ENCODE results near the gene DENND6B. TPM values are rescaled to one million over a fixed set of nuclear protein-coding genes. Genes with fewer than 3 reads are reported as not detected.

DENND6B gene
- total and polyA plus RNA-seq, 3 experiments from 2014 or later, result 0.67 to 4.3 (median 3.9) TPM

DNA sequence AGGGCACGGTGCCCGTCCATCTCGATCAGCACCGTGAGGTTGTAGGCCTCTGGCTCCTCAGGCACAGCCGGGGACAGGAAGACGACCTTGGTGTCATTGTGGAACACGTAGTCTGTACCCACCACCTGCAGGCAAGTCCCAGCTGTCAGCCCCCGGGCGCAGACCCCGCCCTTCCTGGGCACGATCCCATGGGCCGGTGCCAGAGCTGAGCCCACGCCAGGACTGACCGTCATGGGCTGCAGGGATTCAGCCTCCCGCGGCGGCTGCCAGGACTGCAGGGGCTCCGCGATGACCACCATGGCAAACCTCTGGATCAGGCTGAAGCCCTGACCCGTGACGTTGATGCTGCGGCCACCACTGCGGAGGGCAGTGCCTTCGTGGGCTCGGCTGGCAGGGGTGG is 44.9 kb downstream of the DENND6B start:
- DNase-seq, result no peak
- H3K9me3 ChIP-seq (ENCODE audit: low read length), result no peaks in the 10 kb centered on the region
- no peaks in the 10 kb centered on the region for H3K36me3 Mint-ChIP-seq
- POLR2A ChIA-PET, result no interaction called here
- CTCF ChIA-PET, result no interaction called here
- H3K27me3 ChIP-seq (ENCODE audit: insufficient read depth, low read length, poor library complexity, severe bottlenecking), result no peaks in the 10 kb centered on the region
- no peak overlapping the region for H3K27ac Mint-ChIP-seq
- H3K27ac ChIP-seq (ENCODE audit: low read depth, low read length), result no peak overlapping the region
- no peaks in the 10 kb centered on the region for H3K9me3 Mint-ChIP-seq
- H3K4me1 Mint-ChIP-seq, result no peaks in the 10 kb centered on the region
- no peak overlapping the region for H3K4me3 ChIP-seq (ENCODE audit: low read length)
- H3K4me1 ChIP-seq (ENCODE audit: insufficient read depth, low read length), result no peaks in the 10 kb centered on the region
- no peak overlapping the region for H3K4me3 Mint-ChIP-seq
- H3K36me3 ChIP-seq (ENCODE audit: insufficient read depth, low read length), result no peaks in the 10 kb centered on the region
- no peaks in the 10 kb centered on the region for H3K27me3 Mint-ChIP-seq

DNA sequence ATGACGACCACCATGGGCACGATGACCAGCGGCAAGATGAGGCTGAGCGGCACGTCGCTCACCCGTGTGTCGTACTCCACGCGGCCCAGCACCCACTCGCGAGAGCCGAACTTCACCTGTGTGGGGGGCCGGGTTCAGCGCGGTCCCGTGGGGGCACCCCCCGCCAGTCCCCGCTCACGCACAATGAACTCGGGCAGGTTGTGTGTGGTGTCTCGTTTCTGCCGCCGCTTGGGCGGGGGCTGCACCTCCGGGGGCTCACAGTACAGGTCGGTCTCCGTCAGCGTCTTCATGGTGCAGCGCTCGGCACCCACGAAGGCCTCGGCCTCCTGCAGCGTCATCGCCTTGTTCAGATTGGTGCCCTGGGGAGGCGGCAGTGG is 45.4 kb downstream of the DENND6B start:
- CTCF ChIA-PET, result no interaction called here
- no peaks in the 10 kb centered on the region for H3K27me3 ChIP-seq (ENCODE audit: insufficient read depth, low read length, poor library complexity, severe bottlenecking)
- H3K4me3 Mint-ChIP-seq, result no peak overlapping the region
- DNase-seq, result no peak
- no peaks in the 10 kb centered on the region for H3K9me3 Mint-ChIP-seq
- no peaks in the 10 kb centered on the region for H3K36me3 ChIP-seq (ENCODE audit: insufficient read depth, low read length)
- peaks cover 0 to 3% (median 2%) of the 10 kb centered on the region in 3 donors for H3K4me1 Mint-ChIP-seq
- no peaks in the 10 kb centered on the region for H3K9me3 ChIP-seq (ENCODE audit: low read length)
- H3K4me1 ChIP-seq (ENCODE audit: insufficient read depth, low read length), result no peaks in the 10 kb centered on the region
- POLR2A ChIA-PET, result no interaction called here
- no peaks in the 10 kb centered on the region for H3K36me3 Mint-ChIP-seq
- no peaks in the 10 kb centered on the region for H3K27me3 Mint-ChIP-seq
- H3K27ac Mint-ChIP-seq, result no peak overlapping the region
- no peak overlapping the region for H3K27ac ChIP-seq (ENCODE audit: low read depth, low read length)
- no peak overlapping the region for H3K4me3 ChIP-seq (ENCODE audit: low read length)

DNA sequence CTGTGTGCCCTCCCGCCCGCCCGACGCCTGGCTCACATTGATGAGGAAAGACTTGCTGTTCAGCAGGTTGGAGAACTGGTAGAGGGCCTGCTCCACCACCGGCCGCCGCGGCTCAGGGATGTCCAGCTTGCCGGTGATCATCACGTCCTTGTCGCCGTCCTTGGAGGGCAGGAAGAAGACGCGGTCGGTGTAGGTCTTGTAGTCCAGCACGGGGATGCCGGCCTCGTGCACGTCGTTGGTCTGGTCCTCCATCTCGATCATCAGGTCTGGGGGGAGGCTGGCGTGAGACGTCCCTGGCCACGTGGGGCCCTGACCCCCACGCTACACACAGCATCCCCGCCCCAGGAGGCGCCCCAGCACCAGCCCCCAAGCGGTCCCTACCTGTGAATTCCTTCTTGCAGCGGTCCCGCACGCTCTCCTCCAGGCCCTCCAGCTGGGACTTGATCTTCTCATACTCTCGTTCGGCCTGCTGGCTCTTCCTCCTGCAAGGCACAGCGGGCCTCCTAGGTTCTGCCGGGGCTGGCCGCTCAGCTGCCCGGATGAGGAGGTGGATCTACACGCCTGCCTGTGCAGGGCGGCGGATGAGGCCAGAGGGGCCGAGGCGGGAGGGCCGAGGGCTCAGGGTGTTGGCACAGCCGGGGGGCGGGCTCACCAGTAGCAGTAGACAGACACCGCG is 46.0 kb downstream of the DENND6B start:
- H3K27me3 Mint-ChIP-seq, result no peaks in the 10 kb centered on the region
- H3K27ac Mint-ChIP-seq, result no peak overlapping the region
- ChIA-PET POLR2A (no interaction called here), CTCF (no interaction called here)
- Histone ChIP-seq H3K4me1 (ENCODE audit: insufficient read depth, low read length) (no peaks in the 10 kb centered on the region), H3K9me3 (ENCODE audit: low read length) (no peaks in the 10 kb centered on the region), H3K4me3 (ENCODE audit: low read length) (no peak overlapping the region), H3K27ac (ENCODE audit: low read depth, low read length) (no peak overlapping the region), H3K36me3 (ENCODE audit: insufficient read depth, low read length) (no peaks in the 10 kb centered on the region), H3K27me3 (ENCODE audit: insufficient read depth, low read length, poor library complexity, severe bottlenecking) (no peaks in the 10 kb centered on the region)
- no peak overlapping the region for H3K4me3 Mint-ChIP-seq
- H3K36me3 Mint-ChIP-seq, result no peaks in the 10 kb centered on the region
- no peak for DNase-seq
- no peaks in the 10 kb centered on the region for H3K9me3 Mint-ChIP-seq
- H3K4me1 Mint-ChIP-seq, result peaks cover 0 to 3% (median 2%) of the 10 kb centered on the region in 3 donors

DNA sequence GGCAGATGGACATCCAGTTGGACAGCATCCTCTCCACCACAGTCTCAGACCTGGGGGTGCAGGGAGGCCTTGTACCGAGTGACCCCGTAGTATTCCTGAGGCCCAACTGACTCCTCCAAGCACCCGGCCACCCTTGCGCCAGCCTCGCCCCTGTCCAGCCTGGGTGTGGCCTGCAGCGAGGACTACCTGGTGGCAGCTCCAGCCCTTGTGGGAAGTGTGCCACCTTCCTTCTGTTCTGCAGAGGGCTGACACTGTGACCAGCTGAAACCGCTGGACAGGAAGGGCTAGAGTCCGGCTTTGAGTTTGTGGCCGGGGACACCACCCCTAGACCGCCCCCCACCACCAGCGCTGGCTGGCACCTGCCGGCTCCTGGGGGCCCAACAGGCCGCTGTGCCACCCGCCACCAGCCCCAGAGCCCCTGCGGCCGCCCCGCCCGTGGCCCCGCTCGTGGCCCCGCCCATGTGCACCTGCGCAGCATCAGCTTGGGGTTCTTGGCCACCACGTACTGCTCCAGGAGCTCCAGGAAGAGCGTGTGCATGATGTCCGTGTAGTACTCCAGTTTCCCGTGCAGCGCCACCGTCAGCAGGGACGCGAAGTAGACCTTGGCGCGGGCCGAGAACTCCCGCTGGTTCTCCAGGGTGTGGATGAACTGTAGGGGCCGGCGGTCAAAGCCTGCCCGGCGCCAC is 46.6 kb downstream of the DENND6B start:
- H3K9me3 ChIP-seq (ENCODE audit: low read length), result no peaks in the 10 kb centered on the region
- POLR2A ChIA-PET, result no interaction called here
- peaks cover 0 to 3% (median 2%) of the 10 kb centered on the region in 3 donors for H3K4me1 Mint-ChIP-seq
- no peaks in the 10 kb centered on the region for H3K27me3 ChIP-seq (ENCODE audit: insufficient read depth, low read length, poor library complexity, severe bottlenecking)
- CTCF ChIA-PET, result interaction anchor here (0.7 kb wide), 1 partner anchor 62 kb away, joined by 3 read pairs; no protein-coding TSS in a partner anchor
- H3K27ac Mint-ChIP-seq, result no peak overlapping the region
- DNase-seq, result no peak
- no peaks in the 10 kb centered on the region for H3K27me3 Mint-ChIP-seq
- no peaks in the 10 kb centered on the region for H3K9me3 Mint-ChIP-seq
- H3K4me3 Mint-ChIP-seq, result no peak overlapping the region
- no peaks in the 10 kb centered on the region for H3K36me3 Mint-ChIP-seq
- no peak overlapping the region for H3K4me3 ChIP-seq (ENCODE audit: low read length)
- H3K36me3 ChIP-seq (ENCODE audit: insufficient read depth, low read length), result no peaks in the 10 kb centered on the region
- H3K27ac ChIP-seq (ENCODE audit: low read depth, low read length), result no peak overlapping the region
- H3K4me1 ChIP-seq (ENCODE audit: insufficient read depth, low read length), result no peaks in the 10 kb centered on the region

DNA sequence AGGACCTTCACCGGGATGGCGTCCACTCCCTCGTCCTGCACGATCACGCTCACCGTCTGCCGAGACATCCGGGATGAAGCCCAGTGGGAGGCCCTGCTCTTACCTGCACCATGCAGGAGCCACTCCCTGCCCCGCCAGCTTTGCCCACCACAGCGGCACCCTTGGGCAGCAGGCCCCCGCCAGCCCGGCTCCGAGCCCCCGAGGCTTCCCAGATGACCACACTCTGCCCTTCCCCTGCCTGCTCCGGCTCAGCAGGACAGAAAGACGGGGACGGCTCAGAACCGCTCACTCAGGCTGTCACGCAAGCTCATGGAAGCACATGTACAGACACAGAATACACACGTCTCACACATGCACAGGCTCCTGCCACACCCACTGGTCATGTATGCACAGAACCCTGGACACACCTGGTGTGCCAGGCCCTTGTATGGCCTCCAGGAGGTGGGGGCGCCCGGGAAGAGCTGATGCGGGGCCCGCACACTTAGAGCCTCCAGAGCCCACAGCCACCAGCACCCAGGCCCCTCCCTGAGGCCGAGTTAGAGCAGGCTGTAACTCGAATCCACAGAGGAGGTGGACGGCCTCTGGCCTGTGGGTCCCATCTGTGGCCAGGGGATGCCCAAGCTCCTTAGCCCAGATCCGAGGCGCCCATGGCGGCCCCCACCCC is 47.7 kb downstream of the DENND6B start:
- CTCF ChIA-PET, result interaction anchor here (0.7 to 1.1 kb wide), 2 partner anchors 46 to 63 kb away, joined by 3 to 4 read pairs; no protein-coding TSS in a partner anchor
- no peaks in the 10 kb centered on the region for H3K9me3 Mint-ChIP-seq
- no peaks in the 10 kb centered on the region for H3K27me3 Mint-ChIP-seq
- Histone ChIP-seq H3K4me3 (ENCODE audit: low read length) (no peak overlapping the region), H3K27ac (ENCODE audit: low read depth, low read length) (no peak overlapping the region), H3K27me3 (ENCODE audit: insufficient read depth, low read length, poor library complexity, severe bottlenecking) (no peaks in the 10 kb centered on the region), H3K4me1 (ENCODE audit: insufficient read depth, low read length) (no peaks in the 10 kb centered on the region), H3K9me3 (ENCODE audit: low read length) (no peaks in the 10 kb centered on the region), H3K36me3 (ENCODE audit: insufficient read depth, low read length) (no peaks in the 10 kb centered on the region)
- H3K36me3 Mint-ChIP-seq, result no peaks in the 10 kb centered on the region
- no peak for DNase-seq
- peaks cover 0 to 4% (median 2%) of the 10 kb centered on the region in 3 donors for H3K4me1 Mint-ChIP-seq
- H3K4me3 Mint-ChIP-seq, result no peak overlapping the region
- H3K27ac Mint-ChIP-seq, result no peak overlapping the region
- POLR2A ChIA-PET, result no interaction called here

DNA sequence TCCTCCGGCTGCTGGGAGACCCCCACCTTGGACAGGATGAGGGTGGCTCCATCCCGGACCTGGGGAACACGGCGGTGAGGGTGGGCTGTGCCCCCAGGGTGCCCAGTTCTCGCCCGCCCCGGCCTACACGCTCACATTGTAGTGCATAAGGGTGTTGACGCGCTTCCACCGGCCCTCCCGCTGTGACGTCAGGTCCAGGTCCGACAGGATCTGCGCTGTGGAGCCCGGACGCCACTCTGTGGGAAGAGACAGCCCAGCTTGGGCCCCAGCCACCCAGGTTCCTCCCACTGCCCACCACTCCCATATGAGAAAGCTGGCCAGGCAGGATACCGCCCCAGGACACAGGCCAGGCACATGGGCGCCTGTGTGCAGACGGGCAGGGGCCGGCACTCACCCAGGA is 48.4 kb downstream of the DENND6B start:
- Mint-ChIP-seq H3K4me3 (no peak overlapping the region), H3K27ac (no peak overlapping the region), H3K4me1 (peaks cover 0 to 9% (median 2%) of the 10 kb centered on the region in 3 donors), H3K9me3 (no peaks in the 10 kb centered on the region), H3K27me3 (peaks cover 2 to 3% of the 10 kb centered on the region in 2 donors), H3K36me3 (no peaks in the 10 kb centered on the region)
- ChIA-PET CTCF (interaction anchor here (1.1 kb wide), 1 partner anchor 47 kb away, joined by 4 read pairs; no protein-coding TSS in a partner anchor), POLR2A (no interaction called here)
- Histone ChIP-seq H3K9me3 (ENCODE audit: low read length) (no peaks in the 10 kb centered on the region), H3K4me1 (ENCODE audit: insufficient read depth, low read length) (no peaks in the 10 kb centered on the region), H3K4me3 (ENCODE audit: low read length) (no peak overlapping the region), H3K27ac (ENCODE audit: low read depth, low read length) (no peak overlapping the region), H3K36me3 (ENCODE audit: insufficient read depth, low read length) (no peaks in the 10 kb centered on the region), H3K27me3 (ENCODE audit: insufficient read depth, low read length, poor library complexity, severe bottlenecking) (no peaks in the 10 kb centered on the region)
- no peak for DNase-seq

DNA sequence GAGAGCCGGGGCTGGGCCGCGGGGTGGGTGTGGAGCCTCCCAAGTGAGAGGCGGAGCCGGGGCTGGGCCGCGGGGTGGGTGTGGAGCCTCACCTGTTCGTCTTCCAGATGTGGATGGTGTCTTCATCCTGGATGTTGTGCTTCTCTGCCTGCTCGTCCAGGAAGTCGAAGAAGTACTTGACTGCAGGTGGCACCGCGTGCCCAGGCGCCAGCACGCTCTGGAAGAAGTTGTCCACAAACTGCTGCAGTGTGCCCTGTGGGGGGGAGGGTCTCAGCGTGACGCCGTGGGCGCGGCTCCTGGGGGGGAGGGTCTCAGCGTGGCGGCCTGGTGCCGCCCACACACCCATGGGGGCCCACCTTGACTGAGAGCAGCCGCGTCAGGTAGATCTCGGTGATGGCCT is 49.1 kb downstream of the DENND6B start:
- no peaks in the 10 kb centered on the region for H3K9me3 Mint-ChIP-seq
- no peaks in the 10 kb centered on the region for H3K36me3 ChIP-seq (ENCODE audit: insufficient read depth, low read length)
- H3K27ac Mint-ChIP-seq, result peak overlapping the region in 1 of 8 donors; percentile 82
- POLR2A ChIA-PET, result no interaction called here
- H3K4me3 Mint-ChIP-seq, result no peak overlapping the region
- CTCF ChIA-PET, result no interaction called here
- H3K27me3 ChIP-seq (ENCODE audit: insufficient read depth, low read length, poor library complexity, severe bottlenecking), result no peaks in the 10 kb centered on the region
- H3K36me3 Mint-ChIP-seq, result no peaks in the 10 kb centered on the region
- H3K4me1 Mint-ChIP-seq, result peaks cover 0 to 9% (median 2%) of the 10 kb centered on the region in 3 donors
- no peak overlapping the region for H3K27ac ChIP-seq (ENCODE audit: low read depth, low read length)
- H3K9me3 ChIP-seq (ENCODE audit: low read length), result no peaks in the 10 kb centered on the region
- H3K4me3 ChIP-seq (ENCODE audit: low read length), result no peak overlapping the region
- DNase-seq, result no peak
- H3K27me3 Mint-ChIP-seq, result peaks cover 2 to 3% of the 10 kb centered on the region in 2 donors
- no peaks in the 10 kb centered on the region for H3K4me1 ChIP-seq (ENCODE audit: insufficient read depth, low read length)

DNA sequence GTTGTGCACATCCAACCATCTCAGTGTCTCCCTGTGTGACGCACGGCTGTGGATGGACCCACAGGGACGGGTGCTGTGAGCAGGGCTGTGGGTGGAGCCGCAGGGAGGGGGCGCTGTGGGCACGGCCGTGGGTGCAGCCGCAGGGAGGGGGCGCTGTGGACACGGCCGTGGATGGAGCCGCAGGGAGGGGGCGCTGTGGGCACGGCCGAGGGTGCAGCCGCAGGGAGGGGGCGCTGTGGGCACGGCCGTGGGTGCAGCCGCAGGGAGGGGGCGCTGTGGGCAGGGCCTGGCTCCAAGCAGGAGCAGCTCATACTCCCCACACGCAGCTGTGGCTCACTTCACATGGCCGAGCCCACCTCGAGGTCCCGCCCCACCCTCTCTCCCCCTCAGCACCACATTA is 50.7 kb downstream of the DENND6B start:
- POLR2A ChIA-PET, result no interaction called here
- peak; percentile 40 to 66 (median 52) for DNase-seq
- Histone ChIP-seq H3K9me3 (ENCODE audit: low read length) (no peaks in the 10 kb centered on the region), H3K4me3 (ENCODE audit: low read length) (no peak overlapping the region), H3K4me1 (ENCODE audit: insufficient read depth, low read length) (peaks cover 5% of the 10 kb centered on the region), H3K27ac (ENCODE audit: low read depth, low read length) (no peak overlapping the region), H3K36me3 (ENCODE audit: insufficient read depth, low read length) (no peaks in the 10 kb centered on the region), H3K27me3 (ENCODE audit: insufficient read depth, low read length, poor library complexity, severe bottlenecking) (no peaks in the 10 kb centered on the region)
- Mint-ChIP-seq H3K27me3 (peaks cover 2 to 3% of the 10 kb centered on the region in 2 donors), H3K4me1 (peaks cover 0 to 10% (median 3%) of the 10 kb centered on the region in 3 donors), H3K27ac (no peak overlapping the region), H3K4me3 (no peak overlapping the region), H3K9me3 (no peaks in the 10 kb centered on the region), H3K36me3 (no peaks in the 10 kb centered on the region)
- CTCF ChIA-PET, result interaction anchor here (0.6 to 2.2 kb wide), 12 partner anchors 22 to 223 kb away, joined by 3 to 8 read pairs (median 4); no protein-coding TSS in a partner anchor
